Measurements from ENCODE around the gene JPH4. TPM values are rescaled to one million over a fixed set of nuclear protein-coding genes. Genes with fewer than 3 reads are reported as not detected.
"Not testable (repeated sequence)": the region's sequence is repeated elsewhere in the genome, so short reads cannot be mapped to it uniquely, and the experiment has no call there.

JPH4 gene
- total RNA-seq, 6 experiments from 2014 or later = 0.07 to 0.20 (median 0.19) TPM; not detected in 3

GRCh38 chr14:23610815-23611289 lies 32.3 kb upstream of the JPH4 start:
- 48% methylated on average over 4 of the region's 4 CpGs for WGBS (ENCODE audit: insufficient coverage, low coverage, low lambda C conversion rate, missing lambda C conversion rate)

GRCh38 chr14:23610090-23610814 lies 31.7 kb upstream of the JPH4 start:
- Histone ChIP-seq H3K27me3 (no peaks in the 10 kb centered on the region), H3K36me3 (no peaks in the 10 kb centered on the region), H3K9me3 (no peaks in the 10 kb centered on the region), H3K4me1 (peaks cover 0 to 67% (median 30%) of the 10 kb centered on the region in 4 donors), H3K27ac (peak overlapping the region; percentile 9 to 97 (median 68)), H3K4me3 (no peak overlapping the region)
- intact Hi-C loops (cut with DNase I) = no loop called here
- WGBS (ENCODE audit: insufficient coverage, low coverage, low lambda C conversion rate, missing lambda C conversion rate) = 8% methylated on average over 2 of the region's 2 CpGs
- DNase-seq = peak in 1 of 3 donors; percentile 72
- no peak for TF ChIP-seq CTCF (IDR thresholded peaks at IDR 0.05)
- no peak for TF ChIP-seq POLR2A (IDR thresholded peaks at IDR 0.05)
- peak; percentile 57 to 79 (median 64) for ATAC-seq

More at GRCh38 chr14:23610815-23611289, 32.3 kb upstream of the JPH4 start:
- Histone ChIP-seq H3K36me3 (no peaks in the 10 kb centered on the region), H3K9me3 (no peaks in the 10 kb centered on the region), H3K27me3 (no peaks in the 10 kb centered on the region), H3K4me3 (no peak overlapping the region), H3K27ac (peak overlapping the region in 2 of 3 donors; percentile 68 to 97), H3K4me1 (peaks cover 0 to 67% (median 30%) of the 10 kb centered on the region in 4 donors)
- ATAC-seq (no peak), DNase-seq (no peak)
- TF ChIP-seq POLR2A (IDR thresholded peaks at IDR 0.05) (no peak), CTCF (IDR thresholded peaks at IDR 0.05) (no peak)
- intact Hi-C loops (cut with DNase I) = no loop called here

- DNase-seq = peak in 1 of 3 donors; percentile 70
- H3K27ac ChIP-seq = peak overlapping the region; percentile 9 to 97 (median 68)
- H3K9me3 ChIP-seq; H3K4me3 ChIP-seq; H3K27me3 ChIP-seq; intact Hi-C loops (cut with DNase I); H3K36me3 ChIP-seq: not testable (repeated sequence)
- 34% methylated on average over 7 of the region's 7 CpGs for WGBS (ENCODE audit: insufficient coverage, low coverage, low lambda C conversion rate, missing lambda C conversion rate)
- peaks cover 0 to 65% (median 30%) of the 10 kb centered on the region in 4 donors for H3K4me1 ChIP-seq
- ATAC-seq = peak; percentile 50 to 69 (median 54)
Measured at GRCh38 chr14:23609411-23610089, 31.0 kb upstream of the JPH4 start.

- DNase-seq (no peak), ATAC-seq (peak in 1 of 4 donors; percentile 40)
- Histone ChIP-seq H3K9me3 (no peaks in the 10 kb centered on the region), H3K4me3 (no peak overlapping the region), H3K27ac (peak overlapping the region in 2 of 3 donors; percentile 68 to 97), H3K4me1 (peaks cover 0 to 59% (median 27%) of the 10 kb centered on the region in 4 donors), H3K36me3 (no peaks in the 10 kb centered on the region), H3K27me3 (no peaks in the 10 kb centered on the region)
- intact Hi-C loops (cut with DNase I) = no loop called here
- WGBS (ENCODE audit: insufficient coverage, low coverage, low lambda C conversion rate, missing lambda C conversion rate) = 81% methylated on average over 3 of the region's 3 CpGs
- TF ChIP-seq POLR2A (IDR thresholded peaks at IDR 0.05) (no peak), CTCF (IDR thresholded peaks at IDR 0.05) (no peak)
Measured at GRCh38 chr14:23609001-23609400, 30.4 kb upstream of the JPH4 start.

GRCh38 chr14:23608454-23608853 lies 29.9 kb upstream of the JPH4 start:
- peak; percentile 13 to 68 (median 54) for ATAC-seq
- no peaks in the 10 kb centered on the region for H3K27me3 ChIP-seq
- no peaks in the 10 kb centered on the region for H3K36me3 ChIP-seq
- H3K4me1 ChIP-seq = peaks cover 0 to 55% (median 27%) of the 10 kb centered on the region in 4 donors
- DNase-seq = peak; percentile 38 to 90 (median 89)
- H3K27ac ChIP-seq = peak overlapping the region in 2 of 3 donors; percentile 68 to 97
- TF ChIP-seq POLR2A (IDR thresholded peaks at IDR 0.05) (no peak), CTCF (IDR thresholded peaks at IDR 0.05) (no peak)
- intact Hi-C loops (cut with DNase I) = no loop called here
- 20% methylated on average over 1 of the region's 1 CpG for WGBS (ENCODE audit: insufficient coverage, low coverage, low lambda C conversion rate, missing lambda C conversion rate)
- no peaks in the 10 kb centered on the region for H3K9me3 ChIP-seq
- H3K4me3 ChIP-seq = no peak overlapping the region
